NCI-H1694 (cell line): ENCODE data around the gene ZNF467.

Experiments used
- DNase-seq: peaks from one replicate; lab custom pipeline; 2025; lab: John Stamatoyannopoulos, UW

ZNF467 gene

DNA sequence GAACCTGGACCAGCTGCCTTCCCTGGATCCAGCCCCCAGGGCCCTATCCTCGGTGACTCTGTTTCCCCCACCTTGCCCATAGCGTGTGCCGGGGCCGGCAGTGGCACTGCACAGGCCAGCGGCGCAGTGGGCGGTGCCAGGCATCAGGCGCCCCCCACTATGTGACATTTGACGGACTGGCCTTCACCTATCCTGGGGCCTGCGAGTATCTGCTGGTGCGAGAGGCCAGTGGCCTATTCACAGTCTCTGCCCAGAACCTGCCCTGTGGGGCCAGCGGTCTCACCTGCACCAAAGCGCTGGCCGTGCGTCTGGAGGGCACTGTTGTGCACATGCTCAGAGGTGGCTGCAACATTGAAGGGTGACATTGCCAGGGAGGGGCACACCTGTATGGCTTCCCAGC, 12.0 kb upstream of the ZNF467 start:
- no peak for DNase-seq

DNA sequence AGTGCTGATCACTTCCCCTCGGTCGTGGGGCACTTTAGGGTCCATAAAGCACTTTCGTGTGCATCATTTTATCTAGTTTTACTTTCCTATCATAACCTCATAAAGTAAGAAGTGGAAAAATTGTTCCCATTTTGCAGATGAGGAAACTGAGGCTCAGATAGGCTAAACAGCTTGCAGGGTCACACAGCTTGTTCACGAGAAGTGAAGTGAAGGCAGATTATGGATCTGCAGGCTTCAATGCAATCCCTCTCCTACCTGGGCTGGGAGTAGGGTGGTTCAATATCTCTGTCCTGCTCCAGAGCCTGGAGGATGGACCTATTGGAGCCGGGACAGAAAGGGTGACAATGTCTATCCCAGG, 10.8 kb upstream of the ZNF467 start:
- DNase-seq, result no peak

DNA sequence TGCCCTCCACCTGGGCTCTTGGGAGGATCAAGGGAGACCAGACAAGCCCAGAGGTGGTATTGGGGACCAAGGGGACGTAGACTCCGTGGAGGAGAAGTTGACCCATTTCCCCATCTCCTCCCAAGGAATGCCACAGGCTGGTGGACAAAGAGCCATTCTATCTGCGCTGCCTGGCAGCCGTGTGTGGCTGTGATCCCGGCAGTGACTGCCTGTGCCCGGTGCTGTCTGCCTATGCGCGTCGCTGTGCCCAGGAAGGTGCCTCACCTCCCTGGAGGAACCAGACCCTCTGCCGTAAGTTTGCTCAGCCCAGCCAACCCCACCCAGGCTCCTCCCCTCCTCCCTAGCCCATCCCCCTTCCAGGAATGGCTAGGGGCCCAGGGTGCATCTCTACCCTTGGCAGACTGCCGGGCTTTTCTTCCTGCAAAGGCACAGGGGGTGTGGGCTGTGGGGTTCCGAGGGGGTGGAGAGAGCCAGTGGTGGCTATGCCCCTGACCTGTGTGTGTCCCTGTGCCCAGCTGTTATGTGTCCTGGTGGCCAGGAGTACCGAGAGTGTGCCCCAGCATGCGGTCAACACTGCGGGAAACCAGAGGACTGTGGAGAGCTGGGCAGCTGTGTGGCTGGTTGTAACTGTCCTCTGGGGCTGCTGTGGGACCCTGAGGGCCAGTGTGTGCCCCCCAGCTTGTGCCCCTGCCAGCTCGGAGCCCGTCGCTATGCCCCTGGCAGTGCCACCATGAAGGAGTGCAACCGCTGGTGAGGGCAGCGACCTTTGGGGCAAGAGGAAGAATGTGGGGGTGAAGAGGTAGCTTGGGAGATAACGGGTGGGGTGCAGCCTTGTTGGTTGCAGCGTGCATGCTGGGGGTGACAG, 10.2 kb upstream of the ZNF467 start:
- no peak for DNase-seq

DNA sequence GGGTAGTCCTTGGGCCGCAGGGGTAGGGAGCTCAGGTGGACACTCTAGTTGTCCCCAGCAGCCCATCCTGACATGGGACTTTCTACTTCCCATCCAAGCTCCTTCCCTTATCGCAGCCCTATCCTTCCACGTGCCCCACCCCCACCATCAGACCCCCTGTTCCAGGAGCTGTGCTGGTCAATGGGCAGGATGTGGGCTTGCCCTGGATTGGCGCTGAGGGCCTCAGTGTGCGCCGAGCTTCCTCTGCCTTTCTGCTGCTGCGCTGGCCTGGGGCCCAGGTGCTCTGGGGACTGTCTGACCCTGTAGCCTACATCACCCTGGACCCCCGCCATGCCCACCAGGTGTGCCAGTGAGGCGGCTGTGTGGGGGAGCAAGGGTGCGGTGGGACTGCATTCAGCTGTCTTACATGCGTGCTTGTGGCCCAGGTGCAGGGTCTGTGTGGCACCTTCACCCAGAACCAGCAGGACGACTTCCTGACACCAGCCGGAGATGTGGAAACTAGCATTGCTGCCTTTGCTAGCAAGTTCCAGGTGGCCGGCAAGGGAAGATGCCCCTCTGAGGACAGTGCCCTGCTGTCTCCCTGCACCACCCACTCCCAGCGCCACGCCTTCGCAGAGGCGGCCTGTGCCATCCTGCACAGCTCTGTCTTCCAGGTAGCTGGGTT, 9.4 kb upstream of the ZNF467 start:
- DNase-seq, result no peak

DNA sequence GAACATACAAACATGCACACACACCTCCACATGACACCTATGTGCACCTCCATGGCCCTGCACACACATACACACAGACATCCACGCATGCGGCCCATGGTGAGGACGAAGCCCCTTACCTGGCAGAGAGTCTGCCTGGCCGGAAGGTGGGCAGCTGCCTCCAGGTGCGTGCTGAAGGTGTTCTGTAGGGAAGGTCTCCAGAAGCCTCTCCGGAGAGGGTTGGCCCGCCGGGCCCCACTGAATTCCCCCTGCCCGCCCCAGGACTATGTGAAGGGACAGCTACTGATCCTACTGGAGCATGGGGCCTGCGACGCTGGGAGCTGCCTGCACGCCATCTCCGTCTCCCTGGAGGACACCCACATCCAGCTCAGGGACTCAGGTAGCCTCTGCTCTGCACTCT, 8.5 kb upstream of the ZNF467 start:
- DNase-seq, result no peak

DNA sequence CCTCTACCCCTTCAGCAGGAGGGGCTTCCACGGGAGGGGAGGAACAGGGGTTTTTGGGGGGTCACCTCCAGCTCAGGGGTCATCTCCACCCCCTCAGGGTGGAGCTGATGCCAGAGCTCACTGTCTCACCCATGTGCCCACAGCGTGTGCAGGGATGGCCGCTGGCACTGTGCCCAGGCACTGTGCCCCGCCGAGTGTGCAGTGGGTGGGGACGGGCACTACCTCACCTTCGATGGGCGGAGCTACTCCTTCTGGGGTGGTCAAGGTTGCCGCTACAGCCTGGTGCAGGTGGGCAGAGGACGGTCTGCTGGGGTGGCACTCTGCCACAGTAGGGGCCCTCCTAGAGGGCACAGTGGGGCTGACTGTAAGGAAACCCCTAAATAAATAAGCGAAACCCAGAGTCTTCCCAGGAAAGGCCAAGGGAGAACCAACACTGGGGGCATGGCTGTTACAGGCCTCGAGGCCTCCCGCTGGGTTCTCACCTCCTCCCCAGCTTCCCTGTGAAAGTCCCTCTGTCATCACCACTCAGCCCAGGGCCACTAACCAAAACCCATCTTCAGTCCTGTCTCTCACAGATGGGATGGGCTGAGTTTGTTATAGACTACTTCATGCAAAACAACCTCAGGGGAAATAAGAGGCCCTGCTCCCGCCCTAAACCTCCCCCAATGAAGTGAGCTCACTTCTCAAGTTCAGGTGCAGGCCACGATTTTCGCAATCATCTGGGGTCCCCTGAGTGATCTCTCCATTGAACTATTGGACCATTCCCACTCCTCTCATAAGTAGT, 7.4 kb upstream of the ZNF467 start:
- no peak for DNase-seq

DNA sequence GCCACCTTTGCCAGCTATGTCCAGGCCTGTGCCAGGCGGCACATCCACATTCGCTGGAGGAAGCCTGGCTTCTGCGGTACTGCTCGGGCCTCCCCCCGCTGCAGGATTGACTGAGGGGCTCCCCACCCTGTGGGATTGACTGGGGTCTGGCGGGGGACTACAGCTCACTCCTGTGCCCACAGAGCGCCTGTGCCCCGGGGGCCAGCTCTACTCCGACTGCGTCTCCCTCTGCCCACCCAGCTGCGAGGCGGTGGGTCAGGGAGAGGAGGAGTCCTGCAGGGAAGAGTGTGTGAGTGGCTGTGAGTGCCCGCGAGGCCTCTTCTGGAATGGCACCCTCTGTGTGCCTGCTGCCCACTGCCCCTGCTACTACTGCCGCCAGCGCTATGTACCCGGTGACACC, 6.7 kb upstream of the ZNF467 start:
- DNase-seq, result no peak

DNA sequence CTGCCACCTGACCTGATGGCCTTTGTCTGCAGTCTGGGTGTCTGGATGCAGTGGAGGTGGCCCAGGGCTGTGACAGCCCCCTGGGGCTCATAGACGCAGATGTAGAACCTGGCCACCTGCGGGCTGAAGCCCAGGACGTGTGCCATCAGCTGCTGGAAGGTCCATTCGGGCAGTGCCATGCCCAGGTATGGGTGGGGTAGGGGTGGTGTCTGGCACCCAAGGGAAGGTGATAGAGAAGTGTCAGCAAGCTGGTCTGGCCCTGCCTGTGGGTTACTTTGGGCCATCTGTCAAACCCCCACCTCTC, 6.1 kb upstream of the ZNF467 start:
- no peak for DNase-seq

DNA sequence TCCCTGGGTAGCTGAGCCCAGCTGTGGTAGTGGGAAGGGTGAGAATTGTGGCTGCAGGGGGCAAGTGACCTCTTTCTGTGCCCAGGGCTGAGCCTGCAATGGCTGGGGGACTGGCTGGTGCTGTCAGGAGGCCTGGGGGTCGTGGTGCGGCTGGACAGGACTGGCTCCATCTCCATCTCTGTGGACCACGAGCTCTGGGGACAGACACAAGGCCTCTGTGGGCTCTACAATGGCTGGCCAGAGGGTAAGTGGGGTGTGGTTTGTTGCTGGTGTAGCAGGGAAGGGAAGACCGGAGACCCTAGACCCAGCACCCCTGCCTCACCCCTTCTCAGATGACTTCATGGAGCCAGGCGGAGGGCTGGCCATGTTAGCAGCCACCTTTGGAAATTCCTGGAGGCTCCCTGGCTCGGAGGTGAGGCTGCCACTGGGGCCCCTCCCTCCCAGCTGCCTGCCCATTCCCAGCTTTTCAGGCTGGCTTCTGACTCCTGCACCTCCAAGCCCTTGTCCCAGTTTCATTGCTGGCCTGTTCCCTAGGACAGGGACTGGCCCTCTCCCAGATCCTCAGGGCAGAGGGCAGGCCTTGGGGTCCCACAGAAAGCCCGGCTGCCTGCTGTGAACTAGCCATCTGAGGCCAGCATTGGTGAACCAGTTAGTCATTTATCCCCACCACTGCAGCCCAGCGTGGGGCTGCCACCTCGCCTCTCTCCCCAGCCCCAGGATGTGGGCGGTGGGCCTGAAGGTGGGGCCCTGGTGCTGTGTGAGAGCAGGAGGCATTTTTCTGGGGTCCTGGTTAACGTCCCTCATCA, 5.5 kb upstream of the ZNF467 start:
- no peak for DNase-seq

DNA sequence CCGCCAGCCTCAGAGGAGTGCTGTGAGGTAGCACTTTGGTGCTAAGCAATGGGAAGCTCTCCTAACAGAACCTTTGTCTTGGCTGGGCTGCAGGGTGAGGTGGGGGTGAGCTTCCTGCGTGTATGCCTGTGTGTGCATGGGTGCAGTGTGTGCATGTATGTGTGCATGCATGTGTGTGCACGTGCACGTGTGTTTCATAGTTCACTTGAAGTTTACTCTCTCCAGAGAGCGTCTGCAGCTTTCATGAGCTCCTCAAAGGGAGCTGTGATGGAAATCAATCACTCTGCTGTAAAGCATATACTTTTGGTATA, 4.9 kb upstream of the ZNF467 start:
- no peak for DNase-seq

DNA sequence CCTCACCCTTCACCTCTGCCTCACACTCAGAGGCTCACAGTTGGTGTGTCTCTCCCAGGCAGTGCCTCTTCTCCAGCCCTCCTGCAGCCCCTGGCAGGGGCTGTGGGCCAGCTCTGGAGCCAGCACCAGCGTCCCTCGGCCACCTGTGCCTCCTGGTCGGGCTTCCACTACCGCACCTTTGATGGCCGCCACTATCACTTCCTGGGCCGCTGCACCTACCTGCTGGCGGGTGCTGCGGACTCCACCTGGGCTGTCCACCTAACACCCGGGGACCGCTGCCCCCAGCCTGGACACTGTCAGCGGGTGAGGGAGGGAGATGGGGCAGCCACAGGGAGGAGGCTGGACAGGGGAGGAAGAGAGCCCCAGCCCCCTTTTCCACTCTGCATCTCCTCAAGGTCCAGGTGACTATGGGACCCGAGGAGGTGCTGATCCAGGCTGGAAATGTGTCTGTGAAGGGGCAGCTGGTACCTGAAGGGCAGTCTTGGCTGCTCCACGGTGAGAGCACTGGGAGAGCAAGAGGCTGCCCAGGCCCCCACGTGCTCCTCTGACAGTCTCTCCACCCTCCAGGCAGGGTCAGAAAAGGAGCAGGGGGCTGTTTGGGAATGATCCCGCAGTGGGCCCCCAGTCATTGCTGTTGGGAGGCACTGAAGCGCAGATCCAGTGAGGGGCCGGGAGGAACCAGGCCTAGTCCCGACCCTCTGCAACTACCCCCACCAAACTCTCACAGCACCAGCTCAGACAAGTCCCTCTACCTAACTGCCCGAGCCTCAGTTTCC, 4.4 kb upstream of the ZNF467 start:
- no peak for DNase-seq

DNA sequence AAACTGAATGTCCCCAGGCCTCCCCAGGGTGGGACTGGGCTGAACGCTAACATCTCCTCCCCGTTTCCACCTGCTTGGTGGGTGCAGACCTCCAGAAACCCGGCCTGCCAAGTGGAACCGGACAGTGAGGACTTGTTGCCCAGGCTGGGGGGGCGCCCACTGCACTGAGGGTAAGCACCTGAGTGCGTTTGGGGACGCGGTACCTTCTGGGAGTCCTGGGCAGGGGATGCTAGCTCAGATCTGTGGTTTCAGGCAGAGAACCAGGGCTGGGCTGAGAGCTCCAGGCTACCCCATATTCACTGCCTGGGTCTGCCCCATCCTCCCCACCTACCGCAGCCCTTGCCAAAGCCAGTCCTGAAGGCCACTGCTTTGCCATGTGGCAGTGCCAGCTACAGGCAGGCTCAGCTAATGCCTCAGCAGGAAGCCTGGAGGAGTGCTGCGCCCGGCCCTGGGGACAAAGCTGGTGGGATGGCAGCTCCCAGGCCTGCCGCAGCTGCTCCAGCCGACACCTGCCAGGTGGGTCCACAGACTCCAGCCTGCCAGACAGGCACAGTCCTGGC, 3.5 kb upstream of the ZNF467 start:
- DNase-seq, result no peak

DNA sequence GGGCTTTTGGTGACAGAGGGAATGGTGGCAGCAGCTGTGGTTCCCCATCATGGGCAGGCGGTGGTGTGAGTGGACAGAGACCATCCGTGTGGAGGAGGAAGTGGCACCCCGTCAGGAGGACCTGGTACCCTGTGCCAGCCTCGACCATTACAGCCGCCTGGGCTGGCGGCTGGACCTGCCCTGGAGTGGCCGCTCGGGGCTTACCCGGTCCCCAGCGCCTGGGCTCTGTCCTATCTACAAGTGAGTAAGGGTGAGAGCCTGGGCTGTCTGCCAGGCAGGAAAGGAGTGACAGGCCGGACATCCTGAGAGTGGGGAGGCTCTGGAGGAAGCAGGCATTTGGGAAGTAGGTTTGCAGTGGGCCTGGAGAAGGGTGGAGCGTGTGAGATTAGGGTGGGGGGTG, 2.9 kb upstream of the ZNF467 start:
- no peak for DNase-seq

DNA sequence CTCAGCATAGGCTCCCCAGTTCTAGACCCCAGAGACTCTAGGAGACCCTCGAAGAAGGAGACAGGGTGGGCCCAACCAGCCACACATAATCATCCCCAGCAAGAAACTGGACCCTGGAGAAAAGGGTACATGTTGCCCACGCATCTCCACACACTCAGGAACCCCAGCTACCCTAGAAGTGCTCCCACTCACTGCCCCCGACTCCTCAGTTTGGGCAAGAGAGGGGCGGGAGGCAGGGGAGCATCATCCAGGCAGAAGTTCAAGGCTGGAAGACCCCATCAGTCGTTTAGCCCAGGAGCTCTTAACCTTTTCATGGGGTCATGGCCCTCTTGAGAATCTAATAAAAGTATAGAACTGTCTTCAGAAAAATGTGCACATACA, 1.8 kb upstream of the ZNF467 start:
- no peak for DNase-seq

DNA sequence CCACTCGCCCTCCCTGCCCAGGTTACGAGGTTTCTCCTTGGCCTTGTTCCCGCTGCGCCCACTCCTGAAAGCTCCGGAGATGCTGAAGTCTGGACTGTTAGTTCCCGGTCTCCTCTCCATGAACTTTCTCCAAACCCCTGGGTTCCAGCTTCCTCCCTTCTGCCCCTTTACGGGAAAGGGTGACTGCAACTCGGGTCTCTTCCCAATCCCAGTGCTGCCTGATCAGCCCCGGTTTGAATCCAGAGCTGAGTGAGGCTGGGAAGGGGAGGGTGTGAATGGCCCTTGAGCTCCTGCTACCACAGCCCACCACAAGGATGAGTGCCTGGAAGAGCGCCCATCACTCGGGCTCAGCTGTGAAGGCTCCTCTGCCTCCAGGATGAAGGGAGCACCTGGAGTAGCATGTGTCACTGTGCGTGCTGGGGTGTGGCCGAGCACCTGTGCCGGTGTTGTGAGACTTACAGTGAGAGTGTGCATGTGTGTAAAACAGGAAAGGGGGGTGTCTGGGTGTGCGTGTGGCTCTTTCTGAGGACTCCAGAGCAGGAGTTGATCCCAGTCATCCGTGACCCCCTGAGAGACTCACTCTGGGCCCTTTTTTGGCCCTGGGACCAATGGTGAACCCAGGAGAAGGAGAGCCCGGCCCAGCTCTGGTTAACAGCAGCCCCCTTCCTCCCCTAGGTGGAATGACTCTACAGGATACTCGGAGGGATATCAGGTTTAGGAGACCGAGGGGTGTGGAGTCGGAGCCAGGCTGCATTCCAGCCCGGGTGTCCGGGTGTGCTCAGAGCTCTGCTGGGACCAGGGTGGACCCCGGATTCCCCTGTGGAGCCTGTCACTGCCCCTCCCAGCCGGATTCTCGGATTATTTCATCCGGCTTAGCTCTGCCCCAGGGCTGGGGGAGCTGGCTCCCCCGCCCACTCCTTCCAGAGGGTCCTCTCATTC, 1.1 kb upstream of the ZNF467 start:
- no peak for DNase-seq

DNA sequence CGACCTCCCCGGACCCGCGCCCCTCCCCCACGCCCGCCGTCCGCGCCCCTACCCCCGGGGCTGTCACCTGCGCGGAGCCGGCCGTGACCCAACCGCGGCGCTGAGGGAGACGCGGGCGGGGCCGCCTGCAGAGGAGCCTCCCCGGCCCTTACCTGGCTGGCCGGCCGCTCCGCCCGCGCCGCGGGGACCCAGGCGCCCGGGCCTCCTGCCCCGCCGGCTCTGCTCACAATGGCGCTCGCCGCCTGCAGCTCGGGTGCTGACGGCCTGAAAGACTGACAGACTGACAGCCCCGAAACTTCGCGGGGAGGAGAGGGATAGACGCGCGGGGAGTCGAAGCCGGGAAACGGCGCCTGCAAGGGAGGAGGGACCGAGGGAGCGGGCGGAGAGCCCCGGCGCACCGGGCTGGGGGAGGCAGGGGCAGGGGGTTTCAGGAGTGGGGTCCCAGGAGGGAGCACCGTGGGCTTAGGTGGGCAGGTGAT, 393 bp downstream of the ZNF467 start:
- DNase-seq, result no peak

DNA sequence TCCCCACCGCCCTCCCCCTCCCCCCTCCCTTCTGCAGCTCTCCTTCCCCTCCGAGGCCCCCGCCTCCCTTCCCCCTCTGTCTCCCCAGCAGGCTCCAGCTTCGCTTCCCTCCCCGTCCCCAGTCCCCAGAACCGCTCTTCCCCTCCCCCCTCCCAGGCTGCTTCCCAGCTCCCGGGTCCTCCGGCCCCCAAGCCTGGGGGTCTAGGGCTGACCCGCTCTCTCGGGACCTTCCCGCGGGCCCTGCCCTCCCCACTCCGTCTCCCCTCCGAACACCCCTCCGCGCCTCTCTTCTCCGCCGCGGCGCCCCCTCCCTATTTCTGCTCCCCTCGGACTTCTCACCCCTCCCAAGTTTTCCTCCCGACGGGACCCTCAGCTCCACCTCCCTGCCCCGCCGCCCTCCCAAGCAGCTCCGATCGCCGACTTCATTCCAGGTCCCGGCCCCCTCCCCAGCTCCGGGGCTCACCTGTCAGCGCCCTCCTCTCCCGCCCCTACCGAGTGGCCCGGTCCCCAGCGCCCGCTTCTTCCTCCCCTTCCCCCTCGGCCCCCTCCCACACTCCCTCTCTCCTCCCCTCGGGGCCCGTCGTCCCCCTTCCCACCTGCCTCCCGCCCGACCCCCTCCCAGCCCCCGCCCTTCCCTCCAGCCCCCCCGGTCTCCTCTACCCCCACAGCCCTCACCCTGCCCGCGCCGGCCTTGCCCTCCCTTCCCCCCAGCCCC, 990 bp downstream of the ZNF467 start:
- no peak for DNase-seq

DNA sequence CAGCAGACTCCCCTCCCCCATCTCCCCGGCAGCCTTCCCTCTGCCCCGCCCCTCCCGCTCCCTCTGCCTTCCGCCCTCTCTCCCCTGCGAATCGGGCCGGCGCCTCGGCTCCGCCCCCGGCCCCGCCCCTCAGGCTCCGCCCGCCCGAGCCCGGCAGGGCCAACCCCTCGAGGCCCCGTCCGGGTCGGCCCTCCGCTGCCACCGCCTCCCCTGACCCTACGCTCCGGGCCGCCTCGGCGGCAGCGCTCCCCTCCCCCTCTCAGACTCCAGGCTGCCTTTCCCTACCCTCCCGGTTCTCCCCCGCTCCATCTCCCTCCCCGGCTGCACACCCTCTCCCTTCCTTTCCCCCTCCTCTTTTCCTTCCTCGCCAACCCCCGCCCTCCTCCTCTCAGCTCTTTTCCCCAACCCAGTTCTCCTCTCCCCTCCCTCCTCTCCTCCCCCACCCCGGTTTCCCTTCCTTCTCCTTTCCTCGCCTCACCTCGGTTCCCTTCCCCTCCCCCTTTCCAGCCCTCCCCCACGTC, 1.6 kb downstream of the ZNF467 start:
- DNase-seq, result peak; percentile 67
